Activated naive CD8-positive, alpha-beta T cell treated with anti-CD3 and anti-CD28 coated beads, Interleukin-2, amount 50 U/mL, for 24 hours (primary cell): ENCODE measurements around the gene ZNF124.
A peak's percentile ranks its signal among the peaks of the same experiment; 100 is the strongest.

Experiments
- ATAC-seq: fragments of 150-1000 bp; cut with Tn5 transposase; one replicate; pipeline ENCODE4 v1.10.0; 2021
- DNase-seq: peaks from one replicate; pipeline ENCODE4 v3.0.0; 2021
- H3K27ac Mint-ChIP-seq: one replicate; pipeline ENCODE4 v1.8.0; 2021; ENCODE audit warnings: mild to moderate bottlenecking, mixed read lengths
- H3K27me3 Mint-ChIP-seq: one replicate; pipeline ENCODE4 v1.8.0; 2021; ENCODE audit warnings: mixed read lengths
- H3K36me3 Mint-ChIP-seq: one replicate; pipeline ENCODE4 v1.8.0; 2021; ENCODE audit warnings: low read depth, mixed read lengths
- H3K4me1 Mint-ChIP-seq: one replicate; pipeline ENCODE4 v1.8.0; 2021; ENCODE audit warnings: mixed read lengths
- H3K4me3 Mint-ChIP-seq: one replicate; pipeline ENCODE4 v1.8.0; 2021; ENCODE audit warnings: mild to moderate bottlenecking, moderate library complexity, mixed read lengths
- H3K9me3 Mint-ChIP-seq: one replicate; pipeline ENCODE4 v1.8.0; 2021; ENCODE audit warnings: mixed read lengths

The ZNF124 gene

DNA sequence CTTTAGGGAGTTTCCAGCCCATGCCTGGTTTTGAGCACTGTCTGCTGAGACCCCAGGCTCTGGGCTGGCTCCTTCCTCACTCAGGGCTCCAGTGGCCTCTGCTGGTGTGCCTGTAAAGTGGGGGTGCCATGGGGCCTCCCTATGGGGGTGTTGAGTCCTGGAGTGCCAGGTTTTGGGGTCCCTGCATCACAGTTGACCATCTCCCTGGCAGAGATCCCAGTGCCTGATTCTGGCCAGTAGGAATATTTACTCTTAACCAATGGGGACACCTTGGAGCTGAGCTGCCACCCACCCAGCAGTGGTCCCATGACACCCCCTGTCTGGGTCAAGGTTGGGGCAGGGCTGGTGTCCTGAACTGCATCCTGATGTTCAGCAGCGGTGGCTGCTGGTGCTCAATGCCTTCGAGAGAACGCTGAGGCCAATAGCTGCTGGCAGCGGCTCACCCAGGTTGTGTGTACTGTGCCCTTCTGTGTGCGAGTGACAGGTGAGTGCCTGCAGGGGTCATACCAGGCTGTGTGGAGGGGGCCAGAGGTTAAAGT lies 58.0 kb downstream of the ZNF124 start:
- no peak overlapping the region for H3K4me3 Mint-ChIP-seq
- no peak overlapping the region for H3K27ac Mint-ChIP-seq
- peaks cover 10% of the 10 kb centered on the region for H3K4me1 Mint-ChIP-seq
- ATAC-seq: no peak
- peaks cover 31% of the 10 kb centered on the region for H3K27me3 Mint-ChIP-seq
- H3K36me3 Mint-ChIP-seq: no peaks in the 10 kb centered on the region
- DNase-seq: no peak
- peaks cover 4% of the 10 kb centered on the region for H3K9me3 Mint-ChIP-seq

GRCh38 chr1:247113094-247113497 lies 58.7 kb downstream of the ZNF124 start:
- no peak for DNase-seq
- Mint-ChIP-seq H3K9me3 (peaks cover 4% of the 10 kb centered on the region), H3K27me3 (peaks cover 38% of the 10 kb centered on the region), H3K4me3 (no peak overlapping the region), H3K4me1 (peaks cover 10% of the 10 kb centered on the region), H3K27ac (no peak overlapping the region), H3K36me3 (no peaks in the 10 kb centered on the region)
- no peak for ATAC-seq

GRCh38 chr1:247112479-247112781 lies 59.4 kb downstream of the ZNF124 start:
- Mint-ChIP-seq H3K4me3 (no peak overlapping the region), H3K27ac (no peak overlapping the region), H3K36me3 (no peaks in the 10 kb centered on the region), H3K4me1 (peaks cover 10% of the 10 kb centered on the region), H3K9me3 (peaks cover 4% of the 10 kb centered on the region), H3K27me3 (peaks cover 43% of the 10 kb centered on the region)
- ATAC-seq: no peak
- DNase-seq: no peak

- no peaks in the 10 kb centered on the region for H3K36me3 Mint-ChIP-seq
- H3K4me3 Mint-ChIP-seq: no peak overlapping the region
- peaks cover 4% of the 10 kb centered on the region for H3K9me3 Mint-ChIP-seq
- no peak overlapping the region for H3K27ac Mint-ChIP-seq
- DNase-seq (no peak), ATAC-seq (peak; percentile 14)
- peaks cover 10% of the 10 kb centered on the region for H3K4me1 Mint-ChIP-seq
- H3K27me3 Mint-ChIP-seq: peaks cover 46% of the 10 kb centered on the region
Measured at GRCh38 chr1:247111700-247112478, 59.9 kb downstream of the ZNF124 start.

GRCh38 chr1:247111259-247111699 lies 60.5 kb downstream of the ZNF124 start:
- DNase-seq: no peak
- Mint-ChIP-seq H3K27me3 (peaks cover 46% of the 10 kb centered on the region), H3K9me3 (peaks cover 4% of the 10 kb centered on the region)

GRCh38 chr1:247110627-247111258 lies 61.1 kb downstream of the ZNF124 start:
- ATAC-seq (peak; percentile 31), DNase-seq (peak; percentile 25)
- Mint-ChIP-seq H3K36me3 (no peaks in the 10 kb centered on the region), H3K27ac (peak overlapping the region; percentile 24), H3K27me3 (peaks cover 46% of the 10 kb centered on the region), H3K4me3 (peak overlapping the region; percentile 77), H3K9me3 (peaks cover 4% of the 10 kb centered on the region), H3K4me1 (peaks cover 10% of the 10 kb centered on the region)

More at GRCh38 chr1:247111259-247111699, 60.5 kb downstream of the ZNF124 start:
- Mint-ChIP-seq H3K4me3 (peak overlapping the region; percentile 77), H3K36me3 (no peaks in the 10 kb centered on the region), H3K4me1 (peaks cover 10% of the 10 kb centered on the region), H3K27ac (no peak overlapping the region)
- peak; percentile 13 for ATAC-seq

GRCh38 chr1:247107694-247108093 lies 64.1 kb downstream of the ZNF124 start:
- ATAC-seq: no peak
- Mint-ChIP-seq H3K4me1 (peaks cover 23% of the 10 kb centered on the region), H3K4me3 (no peak overlapping the region)

GRCh38 chr1:247105966-247106365 lies 65.9 kb downstream of the ZNF124 start:
- DNase-seq (no peak), ATAC-seq (no peak)
- H3K4me3 Mint-ChIP-seq: no peak overlapping the region
- peaks cover 27% of the 10 kb centered on the region for H3K36me3 Mint-ChIP-seq
- H3K27me3 Mint-ChIP-seq: peaks cover 36% of the 10 kb centered on the region
- H3K27ac Mint-ChIP-seq: no peak overlapping the region
- peaks cover 29% of the 10 kb centered on the region for H3K9me3 Mint-ChIP-seq
- peaks cover 24% of the 10 kb centered on the region for H3K4me1 Mint-ChIP-seq

More at GRCh38 chr1:247107694-247108093, 64.1 kb downstream of the ZNF124 start:
- no peak for DNase-seq
- Mint-ChIP-seq H3K27me3 (peaks cover 43% of the 10 kb centered on the region), H3K27ac (no peak overlapping the region), H3K9me3 (peaks cover 15% of the 10 kb centered on the region), H3K36me3 (peaks cover 10% of the 10 kb centered on the region)
